GM19025 (cell line): Measurements from ENCODE around the gene CERS5.

Source experiments
- ATAC-seq: cut with Tn5 transposase; IDR thresholded peaks from one replicate; pipeline ENCODE4 v1.9.1; 2021; ENCODE audit warnings: mild to moderate bottlenecking, low read depth, moderate library complexity; ENCODE audit not compliant: unreplicated experiment

CERS5 gene

GRCh38 chr12:50082644-50083043 is 84.5 kb downstream of the CERS5 start:
- no peak for ATAC-seq

- ATAC-seq: no peak
These were observed 85.9 kb downstream of the CERS5 start for GRCh38 chr12:50081096-50081808.

GRCh38 chr12:50079771-50080170 is 87.4 kb downstream of the CERS5 start:
- no peak for ATAC-seq
